Occipital lobe (tissue), 2 donors: ENCODE measurements around the gene QSOX2. TPM values are rescaled to one million over a fixed set of nuclear protein-coding genes. Genes with fewer than 3 reads are reported as not detected.

Experiments
- DNase-seq: peaks from one replicate; lab custom pipeline; 2025; lab: John Stamatoyannopoulos, UW
- total RNA-seq: library from RNA; depleted of rRNA; stranded (reverse); fragments of >200 nt; gene quantifications from one replicate; pipeline ENCODE4 v1.2.3, GENCODE V29; 2014

QSOX2 gene
- total RNA-seq, 1 donor from 2014 or later = 8.1 TPM

DNA sequence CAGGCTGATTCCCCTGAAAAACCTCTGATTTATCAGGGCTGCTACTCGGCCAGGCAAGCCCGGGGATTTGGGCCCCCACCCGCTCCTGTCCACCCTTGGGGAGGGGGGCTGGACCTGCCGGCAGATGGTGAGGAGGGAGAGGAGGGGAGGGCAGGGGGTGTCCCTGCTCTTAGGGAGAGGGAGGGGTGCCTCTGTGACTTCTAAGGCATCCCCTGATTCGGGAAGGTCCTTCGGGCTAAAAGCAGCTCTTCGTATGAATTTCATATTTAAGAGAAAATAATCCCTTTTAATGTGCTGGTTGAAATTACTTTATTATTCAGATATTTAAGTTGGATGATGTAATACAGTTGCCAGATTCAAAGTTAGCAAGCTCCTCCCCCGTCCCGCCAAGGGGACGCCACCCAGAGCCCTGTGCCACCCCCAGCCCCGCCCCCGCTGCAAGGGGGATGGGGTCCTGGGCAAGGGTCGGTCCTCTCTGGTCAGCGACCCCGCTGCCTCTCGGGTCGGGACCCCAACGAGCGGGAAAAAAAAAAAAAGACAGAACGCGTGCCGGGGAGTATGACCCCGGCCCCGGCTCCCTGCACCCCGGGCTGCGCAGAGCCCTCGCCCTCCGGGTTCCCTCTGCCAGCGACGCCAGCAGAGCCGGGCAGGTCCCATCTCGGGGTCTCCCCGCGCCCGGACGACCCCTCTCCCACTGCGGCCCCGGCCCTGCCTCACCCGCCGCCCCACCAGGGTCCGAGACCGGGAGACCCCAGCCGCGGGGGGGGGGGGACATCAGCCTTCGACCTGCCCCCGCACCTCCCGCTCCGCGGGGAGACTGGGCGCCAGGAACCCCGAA lies 53.1 kb downstream of the QSOX2 start:
- DNase-seq = no peak

DNA sequence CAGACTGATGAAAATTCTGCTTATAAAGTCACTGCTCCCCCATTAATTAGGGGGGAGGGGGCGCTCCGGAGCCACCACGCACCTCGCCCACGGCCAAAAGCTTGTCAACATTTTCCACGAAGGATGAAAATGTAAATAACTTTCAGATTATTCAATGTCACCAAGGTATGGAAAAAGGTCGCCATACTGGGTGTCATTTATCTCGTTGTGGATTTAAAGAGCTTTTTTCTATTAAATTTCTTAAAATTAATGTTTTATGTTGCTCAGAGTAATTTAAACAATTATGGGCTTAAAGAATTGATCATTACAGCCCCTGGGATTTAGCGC lies 53.7 kb downstream of the QSOX2 start:
- DNase-seq = no peak

DNA sequence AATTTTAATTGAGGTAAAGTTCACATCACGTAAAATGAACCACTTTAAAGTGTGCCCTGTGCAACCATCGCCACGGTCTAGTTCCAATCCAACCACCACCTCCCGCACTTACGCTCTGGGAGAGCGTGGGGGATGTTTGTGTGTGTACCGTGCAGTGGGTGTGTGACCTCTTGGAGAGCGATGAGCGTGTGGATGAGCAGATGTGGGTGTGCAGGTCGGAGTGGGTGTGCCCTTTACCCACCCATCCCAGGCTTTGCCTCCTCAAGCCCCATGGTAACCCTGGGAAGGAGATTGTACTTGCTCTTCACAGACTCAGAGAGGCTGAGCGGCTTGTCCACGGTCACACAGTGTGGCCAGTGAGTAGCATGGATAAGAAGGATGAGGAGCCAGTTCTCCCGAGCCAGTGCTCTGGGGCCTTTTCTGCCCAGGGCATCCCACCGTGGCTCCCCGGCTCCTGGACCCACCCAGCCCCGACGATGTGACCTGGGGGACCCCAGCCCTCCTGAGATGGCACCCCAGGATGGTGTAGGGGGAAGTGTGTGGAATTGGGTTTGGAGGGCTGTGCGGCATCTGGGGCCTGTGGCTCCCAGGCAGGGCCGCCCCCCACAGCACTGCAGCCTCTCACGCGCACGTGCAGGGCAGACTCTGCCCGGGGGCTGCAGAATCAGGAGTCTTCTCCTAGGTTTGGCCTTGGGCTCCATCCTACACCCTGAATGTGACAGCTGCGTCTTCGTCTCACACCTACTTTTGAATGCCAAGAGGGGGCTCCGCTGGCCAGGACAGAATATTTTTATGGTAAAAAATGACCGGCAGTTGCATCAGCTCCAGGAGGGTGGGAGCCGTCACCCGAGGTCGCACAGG lies 54.3 kb downstream of the QSOX2 start:
- no peak for DNase-seq

DNA sequence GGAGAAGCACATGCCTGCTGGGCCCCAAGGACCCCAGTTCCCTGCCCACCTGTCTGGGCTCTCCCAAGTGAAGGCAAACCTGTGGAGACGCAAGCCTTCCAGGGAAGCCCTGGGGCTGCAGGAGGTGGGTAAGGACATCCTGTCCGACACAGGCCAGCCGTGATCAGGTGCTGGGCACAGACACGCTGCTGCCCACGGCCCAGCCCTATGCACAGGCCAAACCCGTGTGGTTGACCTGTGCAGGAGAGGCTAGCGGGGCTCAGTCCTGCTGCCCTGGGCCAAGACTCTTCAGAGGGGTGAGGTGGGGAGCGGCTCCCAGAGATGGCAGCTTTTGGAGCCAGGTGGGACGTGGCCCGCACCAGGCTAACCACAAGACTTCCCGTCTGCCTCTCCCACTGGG lies 55.0 kb downstream of the QSOX2 start:
- DNase-seq = no peak

DNA sequence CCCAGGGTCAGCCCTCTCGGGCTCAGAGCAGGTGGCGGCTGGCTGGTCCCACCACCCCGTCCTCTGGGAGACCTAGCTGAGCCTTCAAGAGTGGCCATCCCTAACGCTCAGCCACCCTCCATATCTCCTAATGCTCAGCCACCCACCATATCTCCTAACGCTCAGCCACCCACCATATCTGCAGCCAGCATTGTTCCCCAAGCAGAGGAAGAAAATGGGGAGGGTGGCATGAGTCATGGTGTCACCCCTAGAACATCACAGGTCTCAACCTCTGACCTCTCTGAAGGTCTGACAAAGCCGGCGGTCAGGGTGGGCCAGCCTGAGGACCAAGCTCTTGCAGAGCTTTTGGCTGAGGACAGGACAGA lies 55.4 kb downstream of the QSOX2 start:
- no peak for DNase-seq

DNA sequence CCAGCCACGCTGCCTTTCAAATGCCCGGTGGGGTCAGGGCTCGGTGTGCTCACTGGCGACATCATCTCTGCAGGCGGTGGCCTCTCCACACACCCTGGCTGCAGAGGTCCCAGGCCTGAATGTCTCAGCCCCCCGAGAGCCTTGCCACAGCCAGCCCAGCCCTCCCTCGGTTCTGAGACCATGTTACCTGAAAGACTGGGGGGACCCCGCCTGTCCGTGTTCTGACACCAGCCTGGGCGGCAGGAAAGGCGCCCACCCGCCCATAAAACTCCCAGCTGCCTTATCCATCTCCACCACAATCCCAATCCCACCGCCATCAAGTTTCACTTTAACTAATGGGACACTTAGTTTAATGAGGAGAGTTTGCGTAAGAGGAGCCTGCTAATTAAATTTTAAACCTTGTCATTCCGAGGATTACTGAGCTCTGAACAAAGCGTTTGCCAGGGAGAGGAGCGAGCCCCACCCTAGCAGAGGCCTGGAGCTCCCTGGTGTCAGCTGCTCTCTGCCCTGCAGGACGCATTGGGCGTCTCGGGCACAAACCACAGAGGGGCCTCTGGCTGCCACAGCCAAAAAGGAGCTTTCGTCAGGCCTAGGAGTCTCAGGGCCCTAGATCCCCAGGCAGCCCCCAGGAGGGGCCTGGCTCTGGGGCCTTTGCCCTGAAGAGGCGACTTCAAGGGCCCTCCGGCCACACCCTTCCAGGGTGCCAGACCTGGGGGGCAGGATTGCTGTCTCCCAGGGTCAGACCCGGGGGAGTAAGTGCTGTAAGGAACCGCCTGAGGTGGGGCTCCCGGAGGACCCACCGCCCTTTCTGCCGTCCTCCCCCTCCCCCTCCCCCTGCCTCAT lies 56.0 kb downstream of the QSOX2 start:
- no peak for DNase-seq

DNA sequence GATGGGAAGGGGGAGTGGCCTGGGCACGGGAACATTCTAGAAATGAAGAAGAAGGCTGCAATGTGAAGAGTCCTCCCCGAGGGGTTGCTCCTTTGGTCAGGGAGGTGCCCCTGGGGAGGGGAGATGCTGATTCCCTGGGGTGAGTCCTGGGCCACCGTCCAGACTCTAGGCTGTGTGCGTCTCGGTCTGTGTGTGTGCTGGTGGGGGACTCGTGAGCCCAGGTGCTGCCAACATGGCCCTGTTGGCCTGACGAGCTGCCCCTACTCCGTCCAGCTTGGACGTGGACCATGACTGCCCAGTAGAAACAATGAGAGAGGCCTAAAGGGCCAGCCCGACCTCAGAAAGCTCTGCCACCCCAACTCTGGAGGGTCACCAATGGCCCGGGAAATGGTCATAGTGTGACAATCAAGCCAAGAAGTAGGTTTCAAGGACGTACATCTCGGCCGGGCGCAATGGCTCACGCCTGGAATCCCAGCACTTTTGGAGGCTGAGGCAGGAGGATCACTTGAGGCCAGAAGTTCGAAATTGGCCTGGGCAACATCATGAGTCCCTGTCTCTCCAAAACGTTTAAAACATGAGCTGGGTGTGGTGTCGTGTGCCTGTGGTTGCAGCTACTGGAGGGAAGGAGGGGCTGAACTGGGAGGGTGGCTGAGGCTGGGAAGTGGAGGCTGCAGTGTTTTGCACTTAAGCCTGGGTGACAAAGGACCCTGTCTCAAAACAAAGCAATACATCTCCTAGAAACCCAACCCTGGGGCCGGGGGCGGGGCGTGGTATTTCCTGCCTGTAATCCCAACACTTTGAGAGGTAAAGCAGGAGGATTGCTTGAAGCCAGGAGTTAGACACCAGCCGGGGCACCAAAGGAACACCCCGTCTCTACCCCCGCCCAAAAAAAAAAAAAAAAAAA lies 57.7 kb downstream of the QSOX2 start:
- no peak for DNase-seq

DNA sequence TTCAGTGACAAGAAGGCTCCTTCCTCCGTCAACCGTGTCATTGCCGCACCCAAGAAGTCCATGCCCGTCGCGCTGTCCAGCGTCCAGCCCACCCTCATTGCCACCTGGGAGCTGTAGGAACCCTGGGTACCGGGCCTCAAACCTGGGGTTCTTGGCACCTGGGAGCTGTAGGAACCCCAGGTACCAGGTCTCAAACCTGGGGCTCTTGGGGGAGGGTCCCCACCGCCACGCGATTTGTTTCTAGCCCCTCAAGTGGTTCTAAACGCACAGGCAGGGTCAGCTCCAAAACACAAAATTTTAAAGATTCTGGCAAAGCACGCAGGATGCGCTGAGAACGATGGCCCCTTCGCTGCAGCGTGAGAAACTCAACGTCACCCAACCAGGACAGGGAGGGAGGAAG lies 58.4 kb downstream of the QSOX2 start:
- DNase-seq = no peak

DNA sequence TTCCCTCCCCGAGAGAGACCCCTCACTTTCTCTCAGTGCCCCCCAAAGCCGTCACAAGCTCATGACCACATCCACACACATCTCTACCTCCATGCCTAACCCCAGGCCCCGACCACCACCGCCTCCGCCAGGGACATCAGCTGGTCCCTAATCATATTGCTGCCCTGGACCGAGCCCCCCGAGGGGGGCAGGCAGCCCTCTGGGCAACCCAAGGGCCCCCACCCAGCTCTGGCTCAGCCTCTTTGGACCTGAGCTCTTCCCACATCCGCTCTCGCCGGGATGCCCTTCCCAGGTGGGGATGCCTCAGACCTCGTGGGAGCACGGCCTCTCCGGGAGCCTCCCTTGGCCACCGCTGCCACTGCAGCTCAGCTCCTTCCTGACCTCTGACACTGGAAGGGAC lies 59.2 kb downstream of the QSOX2 start:
- no peak for DNase-seq

DNA sequence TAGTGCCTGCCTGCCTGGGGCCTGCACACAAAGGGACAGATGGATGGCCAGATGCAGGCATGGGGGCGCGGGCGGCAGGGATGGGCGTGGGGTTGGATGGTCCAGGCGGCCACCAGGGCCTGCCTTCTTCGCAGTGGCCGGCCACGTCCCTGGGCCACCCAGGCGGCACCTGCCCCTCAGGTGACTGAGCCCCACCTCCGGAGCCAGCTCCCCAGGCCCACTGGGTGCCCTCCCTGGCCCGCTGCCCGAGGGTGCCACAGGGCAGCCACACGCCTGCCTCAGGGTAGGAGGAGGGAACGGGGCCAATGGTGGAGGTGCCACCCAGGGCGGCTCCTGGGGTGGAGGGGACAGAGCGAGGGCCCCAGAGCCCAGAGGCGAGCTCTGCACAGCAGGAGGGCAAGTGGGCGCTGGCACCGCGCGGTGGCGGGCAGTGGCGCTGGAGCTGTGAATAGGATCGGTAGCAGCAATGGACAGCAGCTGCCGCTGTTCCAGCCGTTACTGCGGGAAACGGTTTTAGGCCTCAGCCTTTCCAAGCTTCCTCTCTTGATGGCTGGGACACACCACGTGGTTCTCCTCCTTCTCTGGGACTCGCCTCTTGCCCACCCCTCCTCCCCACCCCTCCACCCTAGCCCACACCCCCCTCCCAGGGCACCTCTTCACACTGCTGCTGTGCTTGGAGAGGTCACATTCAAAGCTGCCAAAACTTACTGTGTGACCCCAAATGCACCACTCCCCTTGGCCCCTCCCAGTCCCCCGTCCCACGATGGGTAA lies 59.8 kb downstream of the QSOX2 start:
- no peak for DNase-seq

DNA sequence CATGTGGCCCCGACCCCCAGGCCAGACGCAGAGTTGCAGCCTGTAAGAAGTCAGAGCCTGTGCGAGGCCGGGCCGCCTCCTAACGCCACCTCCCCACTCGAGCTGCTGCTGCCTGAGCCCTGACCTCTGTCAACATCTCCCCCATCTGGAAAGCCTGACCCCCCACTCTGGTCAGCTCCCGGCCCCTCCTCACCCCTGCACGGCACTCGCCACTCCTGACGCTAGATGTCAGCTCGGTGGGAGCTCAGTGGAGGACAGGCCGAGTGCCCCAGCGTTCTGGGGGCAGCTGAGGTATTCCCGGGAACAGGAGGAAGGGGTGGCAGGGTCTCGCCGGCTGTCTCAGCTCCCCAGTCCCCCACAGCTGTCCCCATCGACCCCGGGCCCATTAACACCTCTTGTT lies 60.5 kb downstream of the QSOX2 start:
- no peak for DNase-seq

DNA sequence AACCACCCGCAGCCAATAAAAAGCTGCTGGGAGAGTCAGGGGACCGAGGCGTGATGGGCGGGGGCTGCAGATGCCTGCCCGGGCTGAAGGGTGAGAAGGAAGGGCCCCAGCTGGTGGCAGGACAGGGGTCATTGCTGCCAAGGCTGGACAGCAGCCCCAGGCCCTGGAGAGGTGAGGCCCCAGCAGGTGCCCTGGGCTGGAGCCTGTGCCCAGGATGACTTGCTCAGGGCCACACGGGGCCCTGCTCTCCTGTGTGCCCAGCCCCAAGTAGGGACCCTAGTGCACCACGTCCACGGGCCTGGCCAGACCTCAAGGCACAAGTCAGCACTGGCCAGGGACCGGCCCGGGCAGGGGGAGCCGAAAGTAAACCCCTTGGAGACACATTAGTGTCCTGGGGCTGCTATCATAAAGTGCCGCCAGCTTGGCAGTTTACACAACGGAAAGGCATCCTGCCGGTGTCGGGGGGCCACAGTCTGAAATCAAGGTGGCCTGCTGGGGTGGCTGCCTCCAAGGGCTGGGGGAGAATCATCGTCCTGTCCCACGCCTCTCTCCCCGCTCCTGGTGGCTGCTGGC lies 62.7 kb downstream of the QSOX2 start:
- DNase-seq = no peak

DNA sequence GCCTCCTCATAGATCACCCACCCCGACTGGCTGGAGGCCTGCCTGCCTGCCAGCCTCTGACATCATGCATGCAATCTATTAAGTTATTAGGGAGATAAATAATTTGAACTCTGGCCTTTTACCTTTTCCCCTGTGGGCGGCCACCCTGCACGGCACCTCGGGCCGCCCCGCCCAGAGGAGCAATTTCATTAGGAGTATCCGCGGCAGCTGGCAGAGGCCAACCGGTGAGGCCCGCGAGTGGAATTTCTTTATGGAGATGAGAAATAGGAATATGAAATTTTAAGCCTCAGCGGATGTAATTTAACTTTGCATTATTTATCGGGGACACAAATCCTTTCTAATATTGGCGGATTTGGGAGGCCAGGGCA lies 63.2 kb downstream of the QSOX2 start:
- DNase-seq = no peak

DNA sequence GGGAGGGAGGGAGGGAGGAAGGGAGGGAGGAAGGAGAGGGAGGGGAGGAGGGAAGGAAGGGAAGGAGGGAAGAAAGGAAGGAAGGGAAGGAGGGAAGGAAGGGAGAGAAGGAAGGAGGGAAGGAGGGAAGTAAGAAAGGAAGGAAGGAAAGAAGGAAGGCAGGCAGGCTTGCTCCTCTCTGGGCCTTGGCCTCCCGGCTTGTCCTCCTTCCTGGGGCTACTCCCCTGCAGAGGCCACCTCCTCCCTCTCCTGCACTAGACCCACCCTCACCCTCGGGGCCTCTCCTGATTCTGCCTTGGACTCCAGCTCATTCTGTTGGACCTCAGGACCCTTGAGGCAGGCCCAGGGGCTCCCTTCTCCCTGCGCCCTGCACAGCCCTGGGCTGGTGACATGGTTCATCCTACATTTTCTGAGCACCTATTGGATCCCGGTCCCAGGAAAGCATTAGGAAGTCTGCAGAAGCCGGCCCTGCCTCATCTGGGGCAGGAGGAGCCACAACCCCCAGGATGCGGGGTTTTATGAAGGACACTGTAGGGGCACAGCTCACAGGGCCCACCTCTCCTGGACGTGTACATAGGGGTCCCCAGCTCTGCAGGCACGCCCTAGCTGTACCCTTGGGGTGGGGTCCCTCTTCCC lies 63.7 kb downstream of the QSOX2 start:
- no peak for DNase-seq

DNA sequence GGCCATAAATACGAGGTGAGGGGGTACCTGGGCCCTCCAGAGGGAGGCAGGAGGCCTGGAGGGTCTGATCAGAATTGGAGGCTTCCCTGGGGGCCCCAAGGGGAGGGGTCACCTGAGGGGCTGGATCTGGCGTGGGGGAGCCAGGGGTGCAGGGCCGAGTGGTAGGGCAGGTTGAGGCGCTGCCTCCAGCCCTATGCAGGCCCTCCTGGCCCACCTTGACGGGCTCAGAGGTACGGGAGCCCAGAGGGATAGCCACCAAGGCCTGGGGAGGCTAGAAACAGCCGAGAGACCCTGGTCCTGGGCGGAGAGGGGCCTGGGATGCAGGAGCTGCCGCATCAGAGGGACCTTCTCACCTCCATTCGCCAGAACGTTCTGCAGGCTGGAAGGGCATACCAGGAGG lies 65.0 kb downstream of the QSOX2 start:
- no peak for DNase-seq

DNA sequence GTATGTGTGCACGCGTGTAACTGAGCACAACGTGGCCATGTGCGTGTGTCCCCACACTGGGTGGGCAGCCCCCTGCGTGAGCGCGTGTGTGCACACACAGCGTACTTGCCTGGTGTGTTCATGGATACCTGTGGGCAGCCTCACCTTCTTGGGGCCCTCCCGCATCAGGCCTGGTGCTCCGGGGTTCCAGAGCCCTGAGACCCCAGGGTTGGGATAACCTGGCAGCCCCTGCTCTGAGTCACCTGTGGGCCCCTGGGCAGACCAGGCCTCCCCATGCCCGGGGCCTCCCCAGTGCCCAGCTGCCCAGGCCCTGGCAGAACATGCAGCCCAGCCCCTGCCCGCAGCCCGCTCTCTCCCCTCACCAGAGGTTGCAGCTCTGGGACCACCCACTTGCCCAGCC lies 65.9 kb downstream of the QSOX2 start:
- DNase-seq = no peak

DNA sequence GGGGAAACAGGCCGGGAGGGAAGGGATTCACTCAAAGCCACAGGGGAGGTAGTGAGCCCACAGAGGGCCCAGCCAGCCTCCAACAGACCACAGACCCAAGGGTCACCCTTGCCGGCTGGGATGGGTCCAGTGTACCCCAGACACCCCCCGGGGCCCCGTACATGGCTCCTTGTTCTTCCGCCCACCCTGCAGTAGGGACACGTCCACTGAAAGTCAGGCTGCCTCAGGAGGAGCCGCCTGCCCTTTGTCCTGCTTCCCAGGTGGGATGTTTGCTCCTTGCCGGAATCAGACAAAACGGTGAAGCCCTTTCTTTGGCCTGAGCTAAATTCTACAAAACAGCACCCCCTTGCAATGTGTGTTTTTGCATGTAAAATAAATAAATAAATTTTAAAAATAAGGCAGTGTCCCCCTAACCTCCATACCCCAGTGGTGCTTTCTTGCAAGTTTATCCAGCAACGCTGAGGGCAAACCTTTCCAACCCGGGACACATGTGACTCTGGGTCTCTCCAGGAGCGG lies 66.5 kb downstream of the QSOX2 start:
- no peak for DNase-seq

DNA sequence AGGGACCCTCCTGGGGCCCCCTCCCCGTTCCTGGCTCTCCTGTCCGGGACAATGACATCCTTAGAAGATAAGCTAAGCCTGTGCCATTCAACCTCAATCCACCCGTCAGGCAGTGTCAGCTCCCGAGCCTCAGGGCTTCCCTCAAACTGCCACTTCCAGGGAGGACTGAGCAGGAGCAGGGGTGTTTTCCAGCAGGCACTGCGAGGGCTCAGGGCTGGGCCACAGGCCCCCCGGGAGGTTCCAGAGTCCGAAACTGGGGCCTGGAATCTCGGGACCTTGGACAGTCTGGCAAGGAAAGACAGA lies 66.9 kb downstream of the QSOX2 start:
- DNase-seq = no peak

DNA sequence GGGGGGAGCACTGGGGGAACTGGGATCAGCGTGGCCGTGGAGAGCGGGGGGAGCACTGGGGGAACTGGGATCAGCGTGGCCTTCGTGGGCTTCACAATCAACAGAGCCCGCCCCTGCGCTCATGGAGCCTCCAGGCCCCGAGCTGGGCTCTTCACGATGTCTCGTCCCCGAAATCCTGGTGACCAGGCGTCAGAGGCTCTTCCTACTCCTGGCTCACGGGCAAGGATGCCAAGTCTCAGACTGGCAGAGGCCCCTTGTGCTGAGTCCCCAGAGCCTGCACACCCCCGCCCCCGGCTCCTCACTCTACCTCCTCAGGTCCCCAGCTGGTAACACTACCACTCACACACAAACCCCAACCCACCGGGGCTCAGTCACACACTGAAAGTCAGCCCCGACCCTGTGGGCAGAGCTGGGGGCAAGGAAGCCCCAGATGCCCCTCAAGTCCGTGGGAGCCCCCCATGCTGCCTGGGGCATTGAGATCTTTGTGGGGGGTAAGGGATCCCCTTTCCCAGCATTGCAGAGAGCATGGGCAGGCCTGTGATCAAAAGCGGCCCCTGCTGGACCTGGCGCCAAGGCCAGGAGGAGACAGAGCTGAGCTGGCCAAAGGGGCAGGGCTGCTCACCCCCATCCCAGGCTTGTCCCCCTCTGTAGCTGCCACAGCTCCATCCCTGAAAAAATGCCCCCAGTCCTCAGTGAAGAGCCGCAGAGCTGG lies 67.4 kb downstream of the QSOX2 start:
- no peak for DNase-seq
